SK-N-MC (cell line): Measurements from ENCODE around the gene FLNA.

ENCODE experiments used
- EZH2 ChIP-seq: fragments of 200-600 bp; sonication (generic); IDR thresholded peaks from one replicate; pipeline ENCODE4 v1.6.1; 2017; ENCODE audit warnings: antibody characterized with exemption
- POLR2AphosphoS5 ChIP-seq: IDR thresholded peaks from 2 replicates; pipeline ENCODE4 v1.6.1; 2012; ENCODE audit warnings: mild to moderate bottlenecking, low read depth, low read length, borderline replicate concordance

DNA sequence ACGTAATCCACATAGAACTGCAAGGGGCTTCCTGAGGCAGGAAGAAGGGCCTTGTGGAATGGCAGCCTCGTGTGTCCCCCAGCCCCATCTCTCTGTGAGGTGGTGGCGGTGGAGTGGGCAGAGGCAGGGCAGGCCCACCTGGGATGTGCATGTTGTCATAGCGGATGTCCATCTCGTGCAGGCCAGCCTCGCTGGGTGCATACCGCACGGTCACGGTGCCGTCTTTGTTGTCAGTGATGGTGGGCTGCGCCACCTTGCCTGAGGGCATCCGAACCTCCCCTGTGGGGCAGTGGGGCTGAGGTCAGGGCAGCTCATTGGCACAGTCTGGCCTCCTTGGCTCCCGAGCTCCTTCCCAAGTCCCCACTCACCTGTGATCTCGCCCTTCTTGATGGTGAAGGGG is 20.4 kb downstream of the FLNA start:
- TF ChIP-seq POLR2AphosphoS5, result no peak
- no peak for TF ChIP-seq EZH2
